ENCODE measurements around the gene PTPRM.
A peak's percentile ranks its signal among the peaks of the same experiment; 100 is the strongest.

PTPRM gene

GRCh38 chr18:7908681-7909299 lies 341.7 kb downstream of the PTPRM start:
- DNase-seq, result no peak

- DNase-seq, result no peak
Measured at GRCh38 chr18:7914834-7915670, 347.9 kb downstream of the PTPRM start.

GRCh38 chr18:7918701-7919100 lies 351.6 kb downstream of the PTPRM start:
- DNase-seq, result no peak

GRCh38 chr18:7919565-7919964 lies 352.4 kb downstream of the PTPRM start:
- DNase-seq, result no peak

GRCh38 chr18:7921938-7922587 lies 354.9 kb downstream of the PTPRM start:
- no peak for DNase-seq

- no peak for DNase-seq
Measured at GRCh38 chr18:7923105-7923504, 356.0 kb downstream of the PTPRM start.

- no peak for DNase-seq
Measured at GRCh38 chr18:7924616-7925015, 357.5 kb downstream of the PTPRM start.

- no peak for DNase-seq
Measured at GRCh38 chr18:7926526-7926925, 359.4 kb downstream of the PTPRM start.

GRCh38 chr18:7927119-7927518 lies 360.0 kb downstream of the PTPRM start:
- DNase-seq, result no peak

GRCh38 chr18:7931763-7932162 lies 364.6 kb downstream of the PTPRM start:
- no peak for DNase-seq

- no peak for DNase-seq
Measured at GRCh38 chr18:7937268-7937667, 370.2 kb downstream of the PTPRM start.

GRCh38 chr18:7939521-7939920 lies 372.4 kb downstream of the PTPRM start:
- DNase-seq, result no peak

GRCh38 chr18:7940379-7940778 lies 373.3 kb downstream of the PTPRM start:
- DNase-seq, result no peak

GRCh38 chr18:7940971-7941370 lies 373.9 kb downstream of the PTPRM start:
- DNase-seq, result no peak

GRCh38 chr18:7941533-7941932 lies 374.4 kb downstream of the PTPRM start:
- no peak for DNase-seq

GRCh38 chr18:7945882-7946281 lies 378.8 kb downstream of the PTPRM start:
- no peak for DNase-seq

- DNase-seq, result no peak
Measured at GRCh38 chr18:7946734-7947377, 379.7 kb downstream of the PTPRM start.

- DNase-seq, result peak; percentile 19
Measured at GRCh38 chr18:7950380-7951136, 383.4 kb downstream of the PTPRM start.

GRCh38 chr18:7953095-7953958 lies 386.2 kb downstream of the PTPRM start:
- no peak for DNase-seq

- DNase-seq, result no peak
Measured at GRCh38 chr18:7954238-7954637, 387.1 kb downstream of the PTPRM start.

GRCh38 chr18:7955175-7955574 lies 388.1 kb downstream of the PTPRM start:
- no peak for DNase-seq

GRCh38 chr18:7957297-7957696 lies 390.2 kb downstream of the PTPRM start:
- no peak for DNase-seq

All from stimulated activated CD4-positive, alpha-beta T cell treated with anti-CD3 and anti-CD28 coated beads, Interleukin-1b, Interleukin-23, amount 100 ng/mL, for 48 hours (primary cell).